Mesendoderm (in vitro differentiated cells): ENCODE data around the gene RBM47.
"Not testable (repeated sequence)": the region's sequence is repeated elsewhere in the genome, so short reads cannot be mapped to it uniquely, and the experiment has no call there.

Source experiments
- DNase-seq: peaks from one replicate; pipeline ENCODE4 v3.0.0; 2013
- H2AK5ac ChIP-seq: 2 replicates; pipeline ENCODE4 v1.6.1; 2013; ENCODE audit warnings: low read length, inconsistent platforms
- H2BK120ac ChIP-seq: 2 replicates; pipeline ENCODE4 v1.6.1; 2013; ENCODE audit warnings: low read depth, mild to moderate bottlenecking, low read length, moderate library complexity, mixed read lengths
- H2BK15ac ChIP-seq: replicated peaks from 2 replicates; pipeline ENCODE4 v1.6.1; 2013; ENCODE audit warnings: low read depth, mild to moderate bottlenecking, moderate library complexity
- H2BK5ac ChIP-seq: 2 replicates; pipeline ENCODE4 v1.6.1; 2013; ENCODE audit warnings: low read length, inconsistent platforms
- H3K18ac ChIP-seq: 2 replicates; pipeline ENCODE4 v1.6.1; 2013; ENCODE audit warnings: mild to moderate bottlenecking, low read length, mixed read lengths
- H3K23ac ChIP-seq: one replicate; pipeline ENCODE4 v1.6.1; 2013; ENCODE audit warnings: low read length
- H3K27ac ChIP-seq: 2 replicates; pipeline ENCODE4 v1.5.1; 2013; ENCODE audit warnings: low read depth, mild to moderate bottlenecking, inconsistent platforms, low read length, moderate library complexity
- H3K27me3 ChIP-seq: 2 replicates; pipeline ENCODE4 v1.6.1; 2013; ENCODE audit warnings: low read length, control low read depth, mild to moderate bottlenecking, inconsistent platforms; ENCODE audit not compliant: insufficient read depth, poor library complexity
- H3K36me3 ChIP-seq: 2 replicates; pipeline ENCODE4 v1.6.1; 2013; ENCODE audit warnings: low read length, inconsistent platforms; ENCODE audit not compliant: control insufficient read depth, insufficient read depth
- H3K4ac ChIP-seq: one replicate; pipeline ENCODE4 v1.6.1; 2013; ENCODE audit warnings: low read depth, mild to moderate bottlenecking, low read length, moderate library complexity
- H3K4me1 ChIP-seq: 2 replicates; pipeline ENCODE4 v1.6.1; 2013; ENCODE audit warnings: low read depth, low read length, inconsistent platforms; ENCODE audit not compliant: control insufficient read depth
- H3K4me2 ChIP-seq: 2 replicates; pipeline ENCODE4 v1.6.1; 2013; ENCODE audit warnings: low read length
- H3K4me3 ChIP-seq: 2 replicates; pipeline ENCODE4 v1.5.1; 2013; ENCODE audit warnings: mild to moderate bottlenecking, low read length
- H3K56ac ChIP-seq: one replicate; pipeline ENCODE4 v1.6.1; 2013; ENCODE audit warnings: low read length
- H3K79me1 ChIP-seq: 2 replicates; pipeline ENCODE4 v1.6.1; 2013; ENCODE audit warnings: low read length, inconsistent platforms
- H3K79me2 ChIP-seq: 2 replicates; pipeline ENCODE4 v1.6.1; 2013; ENCODE audit warnings: mild to moderate bottlenecking, low read length; ENCODE audit not compliant: control insufficient read depth, insufficient read depth
- H3K9ac ChIP-seq: 2 replicates; pipeline ENCODE4 v1.6.1; 2013; ENCODE audit warnings: low read length, inconsistent platforms
- H4K5ac ChIP-seq: one replicate; pipeline ENCODE4 v1.6.1; 2013; ENCODE audit warnings: low read length
- H4K8ac ChIP-seq: one replicate; pipeline ENCODE4 v1.6.1; 2013; ENCODE audit warnings: low read depth, mild to moderate bottlenecking, control low read depth, low read length, moderate library complexity
- WGBS: extraction: QIAGEN DNeasy Blood & Tissue Kit; methylation state at CpG from one replicate; pipeline ENCODE4 v1.1.7; 2013; ENCODE audit warnings: low lambda C conversion rate, missing lambda C conversion rate; ENCODE audit not compliant: insufficient coverage; ENCODE audit errors: extremely low coverage; 5-methylcytosine and 5-hydroxymethylcytosine counted together

The RBM47 gene

GRCh38 chr4:40448875-40449274 is 180.8 kb downstream of the RBM47 start:
- H3K27ac ChIP-seq = no peak overlapping the region
- no peak overlapping the region for H2BK15ac ChIP-seq
- no peak overlapping the region for H3K56ac ChIP-seq
- no peak overlapping the region for H2BK5ac ChIP-seq
- DNase-seq = no peak
- H3K4me3 ChIP-seq = no peak overlapping the region
- no peak overlapping the region for H3K9ac ChIP-seq
- no peak overlapping the region for H3K4me2 ChIP-seq
- no peak overlapping the region for H3K18ac ChIP-seq
- H2BK120ac ChIP-seq = no peak overlapping the region
- no peak overlapping the region for H3K4ac ChIP-seq
- no CpG with 5 or more reads among the region's 4 CpGs for WGBS
- no peak overlapping the region for H2AK5ac ChIP-seq
- H3K79me2 ChIP-seq = no peaks in the 10 kb centered on the region
- H3K79me1 ChIP-seq = peaks cover 2% of the 10 kb centered on the region
- peaks cover 2% of the 10 kb centered on the region for H3K27me3 ChIP-seq
- H3K36me3 ChIP-seq = no peaks in the 10 kb centered on the region
- no peak overlapping the region for H3K23ac ChIP-seq
- H4K8ac ChIP-seq = no peak overlapping the region
- H3K4me1 ChIP-seq = no peaks in the 10 kb centered on the region
- H4K5ac ChIP-seq = no peak overlapping the region

- no peak overlapping the region for H2BK120ac ChIP-seq
- H3K18ac ChIP-seq = no peak overlapping the region
- H4K5ac ChIP-seq = no peak overlapping the region
- H3K79me2 ChIP-seq = no peaks in the 10 kb centered on the region
- no peaks in the 10 kb centered on the region for H3K4me1 ChIP-seq
- no peak overlapping the region for H4K8ac ChIP-seq
- H3K27me3 ChIP-seq = peaks cover 2% of the 10 kb centered on the region
- H3K4me3 ChIP-seq = no peak overlapping the region
- no peak overlapping the region for H3K9ac ChIP-seq
- H3K4ac ChIP-seq = no peak overlapping the region
- no peak overlapping the region for H3K23ac ChIP-seq
- no peak overlapping the region for H3K27ac ChIP-seq
- H3K36me3 ChIP-seq = no peaks in the 10 kb centered on the region
- no peak overlapping the region for H2AK5ac ChIP-seq
- no peak overlapping the region for H3K4me2 ChIP-seq
- peak; percentile 65 for DNase-seq
- H2BK5ac ChIP-seq = no peak overlapping the region
- H3K56ac ChIP-seq = no peak overlapping the region
- H2BK15ac ChIP-seq = no peak overlapping the region
- H3K79me1 ChIP-seq = peaks cover 2% of the 10 kb centered on the region
Measured at GRCh38 chr4:40446839-40447238, 182.8 kb downstream of the RBM47 start.

DNA sequence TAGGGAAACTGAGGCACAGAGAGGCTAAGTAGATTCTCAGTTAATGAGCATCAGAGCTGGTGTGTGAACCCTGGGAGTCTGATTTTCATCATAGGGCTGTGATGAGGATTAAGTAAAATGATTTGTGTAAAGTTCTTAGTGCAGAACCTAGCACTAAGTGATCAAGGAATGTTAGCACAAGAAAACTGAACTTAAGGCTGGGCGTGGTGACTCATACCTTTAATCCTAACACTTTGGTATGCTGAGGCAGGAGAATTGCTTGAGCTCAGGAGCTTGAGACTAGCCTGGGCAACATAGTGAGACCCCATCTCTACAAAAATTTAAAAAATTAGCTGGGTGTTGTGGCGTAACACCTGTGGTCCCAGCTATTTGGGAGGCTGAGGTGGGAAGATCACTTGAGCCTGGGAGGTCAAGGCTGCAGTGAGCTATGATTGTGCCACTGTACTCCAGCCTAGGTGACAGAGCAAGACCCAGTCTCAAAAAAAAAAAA is 183.4 kb downstream of the RBM47 start:
- not testable (repeated sequence) for H3K27me3 ChIP-seq, H3K4ac ChIP-seq, DNase-seq, H3K4me3 ChIP-seq, H3K56ac ChIP-seq, H3K23ac ChIP-seq, H4K5ac ChIP-seq, H2BK5ac ChIP-seq, H3K4me1 ChIP-seq, H3K18ac ChIP-seq, H3K79me2 ChIP-seq, H4K8ac ChIP-seq, H3K9ac ChIP-seq, H3K27ac ChIP-seq, H2BK120ac ChIP-seq, H3K4me2 ChIP-seq, H3K36me3 ChIP-seq, H2AK5ac ChIP-seq, H2BK15ac ChIP-seq, H3K79me1 ChIP-seq
- no CpG with 5 or more reads among the region's 2 CpGs for WGBS

- Histone ChIP-seq H3K4me3 (no peak overlapping the region), H3K27ac (no peak overlapping the region)
- no CpG with 5 or more reads among the region's 2 CpGs for WGBS
Measured at GRCh38 chr4:40445671-40446070, 184.0 kb downstream of the RBM47 start.

DNA sequence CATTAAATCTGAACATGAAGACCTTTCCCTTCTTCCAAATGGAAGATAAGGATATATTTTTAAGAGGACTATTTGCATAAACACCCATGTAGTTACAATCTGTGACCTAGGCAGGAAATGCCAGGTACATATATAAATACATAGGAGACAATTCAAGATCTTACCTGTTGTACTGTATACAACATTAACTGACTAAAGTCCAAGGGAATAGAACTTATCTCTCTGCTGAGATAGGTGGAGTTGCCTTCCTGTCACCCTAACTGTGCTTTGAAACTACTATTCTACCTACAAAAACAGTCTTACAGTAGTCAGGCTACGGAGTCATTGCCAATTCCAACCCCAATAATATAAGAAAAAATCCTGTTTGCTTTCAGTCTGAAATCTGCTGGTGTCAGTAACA is 188.2 kb downstream of the RBM47 start:
- no peak for DNase-seq
- WGBS = no CpG with 5 or more reads among the region's 1 CpG
- Histone ChIP-seq H4K8ac (no peak overlapping the region), H3K27me3 (no peaks in the 10 kb centered on the region), H2BK15ac (no peak overlapping the region), H3K4ac (no peak overlapping the region), H3K4me3 (no peak overlapping the region), H3K79me1 (no peaks in the 10 kb centered on the region), H3K9ac (no peak overlapping the region), H2BK5ac (no peak overlapping the region), H3K36me3 (no peaks in the 10 kb centered on the region), H3K23ac (no peak overlapping the region), H3K4me1 (no peaks in the 10 kb centered on the region), H3K18ac (no peak overlapping the region), H4K5ac (peak overlapping the region; percentile 56), H3K79me2 (no peaks in the 10 kb centered on the region), H2AK5ac (no peak overlapping the region), H3K27ac (no peak overlapping the region), H3K56ac (no peak overlapping the region), H3K4me2 (no peak overlapping the region), H2BK120ac (no peak overlapping the region)

More at GRCh38 chr4:40445671-40446070, 184.0 kb downstream of the RBM47 start:
- no peak overlapping the region for H3K4ac ChIP-seq
- H3K23ac ChIP-seq = no peak overlapping the region
- H3K79me2 ChIP-seq = no peaks in the 10 kb centered on the region
- no peak overlapping the region for H3K9ac ChIP-seq
- H3K56ac ChIP-seq = no peak overlapping the region
- H4K8ac ChIP-seq = no peak overlapping the region
- H2BK120ac ChIP-seq = no peak overlapping the region
- H2AK5ac ChIP-seq = no peak overlapping the region
- no peak overlapping the region for H4K5ac ChIP-seq
- no peaks in the 10 kb centered on the region for H3K36me3 ChIP-seq
- no peak overlapping the region for H3K18ac ChIP-seq
- no peak for DNase-seq
- peaks cover 2% of the 10 kb centered on the region for H3K79me1 ChIP-seq
- peaks cover 2% of the 10 kb centered on the region for H3K27me3 ChIP-seq
- H2BK15ac ChIP-seq = no peak overlapping the region
- no peaks in the 10 kb centered on the region for H3K4me1 ChIP-seq
- no peak overlapping the region for H2BK5ac ChIP-seq
- H3K4me2 ChIP-seq = no peak overlapping the region

GRCh38 chr4:40439519-40439918 is 190.1 kb downstream of the RBM47 start:
- no peak overlapping the region for H4K8ac ChIP-seq
- no peak overlapping the region for H2BK120ac ChIP-seq
- no peak overlapping the region for H3K56ac ChIP-seq
- no peak for DNase-seq
- H2BK15ac ChIP-seq = no peak overlapping the region
- H3K4me2 ChIP-seq = no peak overlapping the region
- no peak overlapping the region for H3K4ac ChIP-seq
- H3K4me3 ChIP-seq = no peak overlapping the region
- no peak overlapping the region for H3K23ac ChIP-seq
- H3K4me1 ChIP-seq = no peaks in the 10 kb centered on the region
- H3K36me3 ChIP-seq = no peaks in the 10 kb centered on the region
- H3K27ac ChIP-seq = no peak overlapping the region
- H3K79me2 ChIP-seq = no peaks in the 10 kb centered on the region
- H2BK5ac ChIP-seq = no peak overlapping the region
- no peak overlapping the region for H4K5ac ChIP-seq
- H2AK5ac ChIP-seq = no peak overlapping the region
- no peaks in the 10 kb centered on the region for H3K27me3 ChIP-seq
- no peaks in the 10 kb centered on the region for H3K79me1 ChIP-seq
- no peak overlapping the region for H3K18ac ChIP-seq
- no peak overlapping the region for H3K9ac ChIP-seq
- no CpG with 5 or more reads among the region's 1 CpG for WGBS
